ACC112 (cell line): Measurements from ENCODE around the gene ATP8B4.

Experiments
- H2AFZ ChIP-seq: fragments of 200-600 bp; sonication (generic); one replicate; pipeline ENCODE4 v1.6.0; 2017; ENCODE audit warnings: antibody characterized with exemption, low read length; ENCODE audit not compliant: unreplicated experiment
- H3K27ac ChIP-seq: fragments of 200-600 bp; sonication (generic); 2 replicates; pipeline ENCODE4 v1.5.1; 2014; ENCODE audit warnings: low read depth, mild to moderate bottlenecking, antibody characterized with exemption, low read length, moderate library complexity
- H3K27me3 ChIP-seq: fragments of 200-600 bp; sonication (generic); 2 replicates; pipeline ENCODE4 v1.6.1; 2014; ENCODE audit warnings: mild to moderate bottlenecking, antibody characterized with exemption, low read length, moderate library complexity, mixed read lengths; ENCODE audit not compliant: insufficient read depth
- H3K36me3 ChIP-seq: fragments of 200-600 bp; sonication (generic); 2 replicates; pipeline ENCODE4 v1.6.1; 2016; ENCODE audit warnings: mild to moderate bottlenecking, antibody characterized with exemption, low read length, moderate library complexity, mixed read lengths; ENCODE audit not compliant: insufficient read depth
- H3K4me1 ChIP-seq: fragments of 200-600 bp; sonication (generic); one replicate; pipeline ENCODE4 v1.6.1; 2016; ENCODE audit warnings: low read length, mixed read lengths; ENCODE audit not compliant: insufficient read depth, unreplicated experiment, control insufficient read depth
- H3K4me3 ChIP-seq: fragments of 200-600 bp; sonication (generic); 2 replicates; pipeline ENCODE4 v1.5.1; 2014; ENCODE audit warnings: mild to moderate bottlenecking, low read depth, low read length
- H3K79me2 ChIP-seq: fragments of 200-600 bp; sonication (generic); one replicate; pipeline ENCODE4 v1.6.0; 2016; ENCODE audit warnings: low read length; ENCODE audit not compliant: control insufficient read depth, unreplicated experiment, insufficient read depth

ATP8B4 gene

DNA sequence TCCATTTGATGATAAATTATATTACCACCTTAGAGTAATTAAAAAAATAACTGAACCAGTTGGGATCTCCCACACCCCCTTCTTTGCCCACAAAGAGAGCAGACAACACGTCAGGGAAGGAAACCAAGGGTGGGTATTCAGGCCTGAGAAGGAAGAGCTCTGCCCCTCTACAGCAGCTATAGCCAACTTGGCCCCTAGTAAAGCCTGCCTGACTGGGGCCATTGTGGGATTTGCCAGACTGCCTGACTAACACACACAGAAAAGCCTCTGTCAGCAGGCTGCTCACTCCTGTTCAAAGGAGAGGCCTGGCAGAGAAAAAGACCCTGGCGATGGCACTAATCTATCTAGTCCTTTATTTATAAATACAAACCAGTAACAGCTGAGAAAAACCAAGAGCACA is 41.4 kb downstream of the ATP8B4 start:
- Histone ChIP-seq H3K27me3 (no peaks in the 10 kb centered on the region), H2AFZ (no peak overlapping the region), H3K27ac (no peak overlapping the region)

DNA sequence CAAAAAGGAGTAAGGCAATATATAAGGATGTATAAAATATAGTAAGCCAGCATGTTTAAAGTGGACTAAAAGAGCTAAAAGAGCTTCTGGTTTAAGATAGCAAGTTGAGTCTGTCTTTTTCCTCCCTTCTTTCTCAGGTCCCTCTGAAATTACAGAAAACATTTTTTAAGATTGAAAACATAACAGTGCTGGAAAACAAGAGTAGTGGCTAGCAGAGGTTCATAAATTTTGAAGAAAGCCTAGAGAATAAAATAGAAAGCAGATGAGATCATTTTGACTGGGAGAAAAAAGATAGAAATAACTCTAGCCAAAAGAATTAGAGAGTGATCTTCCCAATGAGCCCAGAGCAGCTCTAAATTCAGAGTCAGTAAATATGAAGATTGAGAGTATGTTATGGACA is 41.9 kb downstream of the ATP8B4 start:
- Histone ChIP-seq H3K4me3 (no peak overlapping the region), H3K27ac (no peak overlapping the region), H3K27me3 (no peaks in the 10 kb centered on the region), H2AFZ (no peak overlapping the region), H3K4me1 (no peaks in the 10 kb centered on the region), H3K79me2 (no peaks in the 10 kb centered on the region), H3K36me3 (no peaks in the 10 kb centered on the region)

More for the DNA sequence above, 41.4 kb downstream of the ATP8B4 start:
- Histone ChIP-seq H3K4me3 (no peak overlapping the region), H3K79me2 (no peaks in the 10 kb centered on the region), H3K36me3 (no peaks in the 10 kb centered on the region), H3K4me1 (no peaks in the 10 kb centered on the region)

DNA sequence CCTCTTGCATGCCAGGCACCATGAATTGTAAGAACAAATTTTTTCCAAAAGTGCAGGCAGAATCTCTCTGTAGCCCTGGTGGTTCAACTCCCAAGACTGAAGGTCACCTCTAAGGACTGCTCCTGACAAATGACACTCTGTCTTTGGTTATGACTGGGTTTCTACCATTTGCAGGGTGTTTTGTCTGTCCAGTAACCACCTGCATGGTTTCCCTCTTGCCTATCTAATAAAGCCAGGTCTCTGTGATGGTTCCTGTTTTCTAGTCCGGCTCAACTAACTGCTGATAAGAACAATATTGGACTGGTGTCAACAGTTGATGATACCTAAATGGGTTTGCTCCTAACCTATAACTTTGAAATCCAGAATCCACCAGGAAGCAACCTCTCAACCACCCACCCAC is 43.7 kb downstream of the ATP8B4 start:
- Histone ChIP-seq H2AFZ (no peak overlapping the region), H3K36me3 (no peaks in the 10 kb centered on the region), H3K27me3 (no peaks in the 10 kb centered on the region), H3K79me2 (no peaks in the 10 kb centered on the region), H3K4me3 (no peak overlapping the region), H3K27ac (no peak overlapping the region), H3K4me1 (no peaks in the 10 kb centered on the region)

DNA sequence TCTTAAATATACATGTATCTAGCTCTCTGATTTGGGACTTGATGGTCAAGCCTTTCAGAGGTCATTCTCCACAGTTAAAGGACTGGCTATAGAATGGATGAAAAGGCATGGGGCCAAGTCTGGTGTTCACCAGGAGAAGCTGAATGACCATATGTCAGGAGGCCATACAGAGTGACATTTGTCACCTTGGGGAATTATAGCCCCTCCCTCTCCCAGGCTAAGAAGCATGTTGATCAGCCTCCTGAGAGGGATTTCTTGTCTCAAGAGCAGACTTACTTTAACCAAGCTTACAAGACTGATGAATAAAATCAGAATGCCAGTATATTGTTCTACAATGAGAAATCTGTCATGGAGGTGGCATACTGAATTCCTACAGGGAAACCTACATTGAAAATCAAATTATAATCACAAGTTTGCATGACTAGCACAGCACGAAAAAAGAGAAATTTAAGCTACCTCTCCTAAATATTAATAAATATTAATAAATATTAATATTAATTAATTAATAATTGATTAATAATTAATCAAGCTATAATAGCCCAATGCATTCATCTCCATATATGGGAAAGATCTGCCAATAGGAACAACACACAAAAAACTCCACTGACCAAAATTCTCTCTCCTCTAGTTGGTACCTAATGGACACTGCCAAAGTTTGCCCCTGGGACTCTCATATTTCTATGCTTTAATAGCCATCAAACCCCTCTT is 47.3 kb downstream of the ATP8B4 start:
- H3K79me2 ChIP-seq: no peaks in the 10 kb centered on the region
- no peak overlapping the region for H2AFZ ChIP-seq
- no peaks in the 10 kb centered on the region for H3K27me3 ChIP-seq
- no peak overlapping the region for H3K4me3 ChIP-seq
- no peaks in the 10 kb centered on the region for H3K36me3 ChIP-seq
- no peak overlapping the region for H3K27ac ChIP-seq
- H3K4me1 ChIP-seq: no peaks in the 10 kb centered on the region

DNA sequence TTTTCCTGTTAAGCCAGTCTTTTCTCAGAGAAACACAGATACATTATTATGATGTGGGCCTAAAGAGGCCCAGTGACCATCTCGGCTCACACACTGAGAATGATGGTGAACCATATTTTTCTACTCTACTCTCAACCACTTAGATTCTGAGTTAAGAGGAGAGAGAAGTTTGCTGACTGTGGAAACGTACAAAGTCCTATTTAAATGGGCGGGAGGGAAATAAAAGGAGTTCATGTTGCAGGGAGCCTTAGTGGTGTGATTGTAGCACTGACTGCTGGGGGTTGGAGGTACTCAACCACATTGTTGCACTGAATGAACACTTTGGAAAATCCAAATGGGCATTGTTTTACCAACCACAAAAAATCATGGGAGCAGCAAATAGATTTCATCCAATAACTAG is 51.0 kb downstream of the ATP8B4 start:
- no peak overlapping the region for H2AFZ ChIP-seq
- H3K4me3 ChIP-seq: no peak overlapping the region
- no peaks in the 10 kb centered on the region for H3K79me2 ChIP-seq
- H3K27ac ChIP-seq: no peak overlapping the region
- no peaks in the 10 kb centered on the region for H3K36me3 ChIP-seq
- no peaks in the 10 kb centered on the region for H3K27me3 ChIP-seq
- H3K4me1 ChIP-seq: no peaks in the 10 kb centered on the region

DNA sequence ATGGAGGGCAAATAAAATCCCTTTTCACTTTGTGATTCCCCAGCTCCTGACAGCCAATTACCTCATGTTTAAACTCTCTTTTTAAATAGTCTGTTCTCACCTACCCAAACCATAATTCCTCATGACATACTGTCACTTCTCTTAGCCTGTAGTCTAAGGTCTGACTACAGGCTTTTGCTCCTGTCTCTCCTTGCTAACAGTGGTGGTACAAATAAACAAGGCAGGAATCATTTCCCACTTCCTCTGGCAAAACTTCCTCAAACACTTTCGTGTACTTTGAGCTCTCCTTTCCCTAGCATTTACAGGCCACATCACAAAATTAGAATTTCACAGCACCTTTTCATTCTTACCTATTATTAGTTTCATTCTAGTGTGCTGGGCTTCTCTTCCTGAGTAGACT is 51.8 kb downstream of the ATP8B4 start:
- Histone ChIP-seq H3K36me3 (no peaks in the 10 kb centered on the region), H3K4me1 (no peaks in the 10 kb centered on the region), H3K79me2 (no peaks in the 10 kb centered on the region), H3K4me3 (no peak overlapping the region), H3K27me3 (no peaks in the 10 kb centered on the region), H3K27ac (no peak overlapping the region), H2AFZ (no peak overlapping the region)

DNA sequence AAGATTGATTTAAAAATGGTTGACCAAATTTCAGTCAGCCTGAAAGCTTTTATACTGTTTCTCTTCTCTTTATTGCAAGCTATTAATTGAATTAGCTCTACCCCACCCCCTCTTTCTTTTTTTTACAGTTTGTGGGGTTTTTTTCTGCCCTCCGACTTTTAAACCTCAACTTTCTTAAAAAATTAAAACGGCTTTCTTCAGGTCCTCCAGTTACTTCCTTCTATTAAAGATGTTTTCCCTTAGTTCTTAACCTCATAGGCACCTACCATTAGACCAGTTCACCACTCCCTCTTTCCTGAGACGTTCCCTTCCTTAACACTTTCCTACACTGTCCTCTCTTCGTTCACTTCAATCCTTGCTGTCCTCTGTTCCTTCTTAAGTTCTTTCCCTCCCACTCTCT is 52.4 kb downstream of the ATP8B4 start:
- H2AFZ ChIP-seq: no peak overlapping the region
- no peaks in the 10 kb centered on the region for H3K4me1 ChIP-seq

DNA sequence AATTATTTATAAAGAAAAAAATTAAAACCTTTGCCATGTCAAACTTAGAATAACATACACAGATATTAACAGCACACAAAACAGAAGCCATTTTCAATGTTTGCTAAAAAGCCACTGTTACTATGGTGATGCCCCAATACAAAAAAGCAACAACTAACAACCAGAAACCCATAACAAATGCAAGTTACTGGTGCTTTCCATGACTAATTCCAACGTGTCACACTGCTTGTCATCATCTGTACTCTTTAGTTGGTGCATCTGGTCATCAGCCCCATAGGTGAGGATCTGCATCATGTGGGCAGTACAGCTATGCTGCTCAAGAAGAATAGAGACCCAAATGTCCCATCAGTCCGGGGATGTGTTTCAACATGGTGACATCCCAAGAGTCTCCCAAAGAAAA is 52.8 kb downstream of the ATP8B4 start:
- Histone ChIP-seq H3K79me2 (no peaks in the 10 kb centered on the region), H3K4me1 (no peaks in the 10 kb centered on the region), H3K27ac (no peak overlapping the region), H3K27me3 (no peaks in the 10 kb centered on the region), H2AFZ (no peak overlapping the region), H3K4me3 (no peak overlapping the region), H3K36me3 (no peaks in the 10 kb centered on the region)

More for the DNA sequence above, 52.4 kb downstream of the ATP8B4 start:
- Histone ChIP-seq H3K4me3 (no peak overlapping the region), H3K27me3 (no peaks in the 10 kb centered on the region), H3K27ac (no peak overlapping the region), H3K36me3 (no peaks in the 10 kb centered on the region), H3K79me2 (no peaks in the 10 kb centered on the region)

DNA sequence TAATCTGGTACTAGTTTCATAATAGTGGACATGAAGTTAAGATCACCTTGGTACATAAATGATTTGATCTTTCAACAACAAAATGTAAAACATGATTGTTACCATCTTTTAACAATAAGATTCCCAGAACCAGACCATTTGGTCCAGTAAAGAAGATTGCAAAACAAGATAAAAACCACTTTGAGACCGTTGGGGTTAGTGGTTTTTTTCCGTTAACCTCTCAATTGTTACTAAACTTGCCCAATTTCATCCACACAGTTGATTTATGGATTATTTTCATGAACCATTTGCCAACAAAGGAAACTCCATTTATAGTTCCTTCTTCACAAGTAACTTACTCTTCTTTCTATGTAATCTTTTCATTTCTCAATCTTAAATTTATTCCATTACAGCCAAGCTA is 53.8 kb downstream of the ATP8B4 start:
- no peak overlapping the region for H2AFZ ChIP-seq
- H3K4me3 ChIP-seq: no peak overlapping the region
- H3K27ac ChIP-seq: no peak overlapping the region
- H3K36me3 ChIP-seq: no peaks in the 10 kb centered on the region
- no peaks in the 10 kb centered on the region for H3K79me2 ChIP-seq
- no peaks in the 10 kb centered on the region for H3K27me3 ChIP-seq
- no peaks in the 10 kb centered on the region for H3K4me1 ChIP-seq

DNA sequence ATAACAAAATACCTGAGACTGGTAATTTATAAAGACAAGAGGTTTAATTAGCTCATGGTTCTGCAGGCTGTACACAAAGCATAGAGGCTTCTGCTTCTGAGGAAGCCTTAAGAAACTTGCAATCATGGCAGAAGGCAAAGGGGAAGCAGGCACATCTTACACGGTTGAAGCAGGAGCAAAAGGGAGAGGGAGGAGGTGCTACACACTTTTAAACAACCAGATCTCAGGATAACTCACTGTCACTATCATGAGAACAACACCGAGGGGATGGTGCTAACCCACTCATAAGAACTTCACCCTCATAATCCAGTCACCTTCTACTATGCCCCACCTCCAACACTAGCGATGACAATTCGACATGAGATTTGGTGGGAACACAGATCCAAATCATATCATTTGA is 54.4 kb downstream of the ATP8B4 start:
- Histone ChIP-seq H3K27me3 (no peaks in the 10 kb centered on the region), H3K36me3 (no peaks in the 10 kb centered on the region), H3K4me1 (peaks cover under 1% of the 10 kb centered on the region), H3K79me2 (no peaks in the 10 kb centered on the region), H2AFZ (no peak overlapping the region), H3K4me3 (no peak overlapping the region), H3K27ac (no peak overlapping the region)

DNA sequence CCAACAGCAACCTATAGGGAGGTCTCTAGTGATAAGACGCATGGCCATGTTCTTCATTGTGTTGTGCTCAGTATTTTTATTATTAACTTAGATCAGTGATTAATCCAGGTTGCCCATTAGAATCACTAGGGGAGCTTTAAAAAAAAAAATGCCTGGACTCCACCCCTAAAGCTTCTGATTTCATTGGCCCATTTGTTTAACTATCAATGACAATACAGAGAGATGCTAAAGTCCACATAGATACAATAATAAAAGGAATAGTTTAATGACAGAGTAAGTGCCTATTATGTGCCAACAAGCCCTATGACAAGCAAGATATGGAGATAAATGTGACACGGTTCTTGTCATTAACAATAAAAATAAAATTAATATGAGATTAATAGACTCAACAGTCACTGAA is 55.8 kb downstream of the ATP8B4 start:
- Histone ChIP-seq H3K27ac (no peak overlapping the region), H3K4me1 (peaks cover 7% of the 10 kb centered on the region), H3K79me2 (no peaks in the 10 kb centered on the region)

More for the DNA sequence above, 55.8 kb downstream of the ATP8B4 start:
- Histone ChIP-seq H3K27me3 (no peaks in the 10 kb centered on the region), H2AFZ (no peak overlapping the region), H3K4me3 (no peak overlapping the region), H3K36me3 (no peaks in the 10 kb centered on the region)
